Endothelial cell of umbilical vein (primary cell): ENCODE results near the gene SPRYD4. TPM values are rescaled to one million over a fixed set of nuclear protein-coding genes. Genes with fewer than 3 reads are reported as not detected.

ENCODE experiments used
- BruUV-seq: library from RNA; stranded (reverse); fragments of 400-500 nt; replicated peaks from 2 replicates; lab custom pipeline; 2021; lab: Mats Ljungman, UMichigan
- CTCF ChIA-PET: fragments of 300-600, 350-600 bp; sonication (Branson Sonifier 250); formaldehyde crosslinking; loops from one replicate; lab custom pipeline; 2021; ENCODE audit warnings: antibody characterized with exemption, inconsistent platforms; lab: Charles Lee
- POLR2A ChIA-PET: fragments of 300-600, 350-600 bp; sonication (Branson Sonifier 250); formaldehyde crosslinking; loops from one replicate; lab custom pipeline; 2021; ENCODE audit warnings: antibody characterized with exemption, inconsistent platforms; lab: Charles Lee
- DNase-seq: peaks from one replicate; pipeline ENCODE4 v3.0.0-alpha.2; 2011; ENCODE audit warnings: low read depth, low spot score
- FAIRE-seq: peaks from 2 replicates; lab custom pipeline; 2011; peaks lifted over from hg19 to GRCh38; lab: Jason Lieb, UNC
- H2AFZ ChIP-seq: 2 replicates; pipeline ENCODE4 v1.6.0; 2012; ENCODE audit warnings: low read depth, low read length, control low read depth, inconsistent platforms
- H3K27ac ChIP-seq: 2 replicates; pipeline ENCODE4 v1.5.1; 2011; ENCODE audit warnings: low read depth, mild to moderate bottlenecking, control low read depth, low read length, moderate library complexity; ENCODE audit not compliant: insufficient read depth
- H3K27me3 ChIP-seq, 2 experiments: 2 replicates each; pipeline versions ENCODE4 v1.6.0 to v1.6.1; 2011; ENCODE audit warnings: low read length in 2 of 2, mixed read lengths in 1 of 2; ENCODE audit not compliant: control insufficient read depth in 2 of 2, insufficient read depth in 2 of 2
- H3K36me3 ChIP-seq, 2 experiments: 2 replicates in 1 of 2; 3 replicates in 1 of 2; pipeline ENCODE4 v1.5.1; 2011; ENCODE audit warnings: low read length in 2 of 2, mild to moderate bottlenecking in 1 of 2, moderate library complexity in 1 of 2; ENCODE audit not compliant: control insufficient read depth in 2 of 2, insufficient read depth in 2 of 2; ENCODE audit errors: extremely low read depth in 1 of 2
- H3K4me1 ChIP-seq: 3 replicates; pipeline ENCODE4 v1.5.1; 2011; ENCODE audit warnings: mild to moderate bottlenecking, low read length; ENCODE audit not compliant: control insufficient read depth, insufficient read depth; ENCODE audit errors: extremely low read depth
- H3K4me2 ChIP-seq: 2 replicates; pipeline ENCODE4 v1.6.1; 2011; ENCODE audit warnings: low read length, control low read depth, mixed read lengths; ENCODE audit not compliant: insufficient read depth
- H3K4me3 ChIP-seq, 3 experiments: fragments of 200-600 bp in 1 of 3; sonication (generic), shearing (Covaris generic) in 1 of 3; replicated peaks in 1 of 3; 2 replicates each; pipeline ENCODE4 v1.5.1; 2011 to 2016; ENCODE audit warnings: control low read depth in 3 of 3, low read length in 3 of 3, mild to moderate bottlenecking in 2 of 3, inconsistent platforms in 1 of 3, low read depth in 1 of 3, moderate library complexity in 1 of 3; ENCODE audit not compliant: insufficient read depth in 1 of 3
- H3K79me2 ChIP-seq: 2 replicates; pipeline ENCODE4 v1.6.0; 2012; ENCODE audit warnings: low read length, inconsistent platforms; ENCODE audit not compliant: control insufficient read depth, insufficient read depth
- H3K9ac ChIP-seq: replicated peaks from 2 replicates; pipeline ENCODE3; 2011; ENCODE audit warnings: low read length, control low read depth; ENCODE audit not compliant: insufficient read depth; ENCODE audit errors: extremely low read depth
- H3K9me1 ChIP-seq: replicated peaks from 3 replicates; pipeline ENCODE4 v1.6.0; 2011; ENCODE audit warnings: mild to moderate bottlenecking, low read length; ENCODE audit not compliant: control insufficient read depth, insufficient read depth; ENCODE audit errors: extremely low read depth
- H3K9me3 ChIP-seq: replicated peaks from 2 replicates; pipeline ENCODE4 v1.5.1; 2012; ENCODE audit warnings: low read length, inconsistent platforms; ENCODE audit not compliant: control insufficient read depth, insufficient read depth
- H4K20me1 ChIP-seq: replicated peaks from 2 replicates; pipeline ENCODE3; 2011; ENCODE audit warnings: mild to moderate bottlenecking, low read length; ENCODE audit not compliant: control insufficient read depth, insufficient read depth; ENCODE audit errors: extremely low read depth
- EZH2 ChIP-seq: IDR thresholded peaks from 2 replicates; pipeline ENCODE4 v1.6.1; 2012; ENCODE audit warnings: borderline replicate concordance, low read depth, mild to moderate bottlenecking, moderate library complexity, low read length, inconsistent platforms; ENCODE audit not compliant: severe bottlenecking
- FOS ChIP-seq: IDR thresholded peaks from 2 replicates; pipeline ENCODE4 v1.6.1; 2011; ENCODE audit warnings: mild to moderate bottlenecking, low read length, moderate library complexity, borderline replicate concordance; ENCODE audit not compliant: insufficient read depth
- GATA2 ChIP-seq: IDR thresholded peaks from 2 replicates; pipeline ENCODE4 v1.7.0; 2011; ENCODE audit warnings: low read depth, mild to moderate bottlenecking, moderate library complexity, mixed read lengths, low read length; ENCODE audit not compliant: insufficient read length, insufficient read depth
- JUN ChIP-seq: IDR thresholded peaks from 2 replicates; pipeline ENCODE4 v1.6.1; 2011; ENCODE audit warnings: borderline replicate concordance, low read depth; ENCODE audit not compliant: insufficient read length, insufficient read depth
- MYC ChIP-seq: IDR thresholded peaks from one replicate; pipeline ENCODE4 v1.6.1; 2011; ENCODE audit warnings: mild to moderate bottlenecking, low read depth, low read length
- POLR2A ChIP-seq: IDR thresholded peaks from 2 replicates; pipeline ENCODE4 v1.6.1; 2012; ENCODE audit warnings: low read depth, mild to moderate bottlenecking, control low read depth, low read length
- POLR2AphosphoS5 ChIP-seq: IDR thresholded peaks from 2 replicates; pipeline ENCODE4 v1.6.1; 2012; ENCODE audit warnings: low read depth, mild to moderate bottlenecking, control low read depth, low read length, moderate library complexity; ENCODE audit not compliant: insufficient read depth
- dilution Hi-C: fragments of 300-500 bp; cut with MboI; formaldehyde crosslinking; loops from one replicate; pipeline ENCODE4 v1.15.0; 2019; ENCODE audit warnings: low sequenced_read_pairs; ENCODE audit not compliant: extremely low pct_ligation_motif_present
- intact Hi-C: fragments of 100-400 bp; cut with micrococcal nuclease; formaldehyde crosslinking; loops from one replicate; pipeline ENCODE4 v1.10.0; 2022
- polyA plus RNA-seq, 4 experiments: library from polyadenylated mRNA; depleted of rRNA in 3 of 4; stranded (reverse) in 3 of 4; unstranded in 1 of 4; fragments of >200 nt; gene quantifications; 2 replicates each; pipeline versions ENCODE4 v1.2.1 to v1.2.3, GENCODE V29; 2011 to 2012; ENCODE audit warnings: missing spikeins in 1 of 4
- total RNA-seq: library from RNA; stranded (reverse); gene quantifications from 2 replicates; pipeline ENCODE4 v1.2.3, GENCODE V29; 2021
- TF ChIP-seq, protein P1 (sequence below): IDR thresholded peaks from 2 replicates; pipeline ENCODE4 v1.6.1; 2011; ENCODE audit not compliant: insufficient read depth, insufficient read length
- TF ChIP-seq, protein P2 (sequence below), 2 donors: IDR thresholded peaks; 1 replicate in 1 of 2; 2 replicates in 1 of 2; pipeline ENCODE4 v1.5.1; 2011; ENCODE audit warnings: low read length in 2 of 2, mild to moderate bottlenecking in 2 of 2, moderate library complexity in 2 of 2, control low read depth in 1 of 2, inconsistent platforms in 1 of 2, low read depth in 1 of 2; ENCODE audit not compliant: insufficient read depth in 1 of 2; ENCODE audit errors: extremely low read depth in 1 of 2

Gene SPRYD4
- total and polyA plus RNA-seq, 2 donors (not counting 3 experiments of a cell fraction or from before 2014, with no cell fraction given), result 3.4 to 4.0 TPM

GRCh38 chr12:56434828-56435227 lies 33.5 kb upstream of the SPRYD4 start:
- CTCF ChIA-PET, result interaction anchor here (1.0 kb wide), 1 partner anchor 10 kb away, joined by 3 read pairs; no protein-coding TSS in a partner anchor
- TF ChIP-seq MYC, result no peak

DNA sequence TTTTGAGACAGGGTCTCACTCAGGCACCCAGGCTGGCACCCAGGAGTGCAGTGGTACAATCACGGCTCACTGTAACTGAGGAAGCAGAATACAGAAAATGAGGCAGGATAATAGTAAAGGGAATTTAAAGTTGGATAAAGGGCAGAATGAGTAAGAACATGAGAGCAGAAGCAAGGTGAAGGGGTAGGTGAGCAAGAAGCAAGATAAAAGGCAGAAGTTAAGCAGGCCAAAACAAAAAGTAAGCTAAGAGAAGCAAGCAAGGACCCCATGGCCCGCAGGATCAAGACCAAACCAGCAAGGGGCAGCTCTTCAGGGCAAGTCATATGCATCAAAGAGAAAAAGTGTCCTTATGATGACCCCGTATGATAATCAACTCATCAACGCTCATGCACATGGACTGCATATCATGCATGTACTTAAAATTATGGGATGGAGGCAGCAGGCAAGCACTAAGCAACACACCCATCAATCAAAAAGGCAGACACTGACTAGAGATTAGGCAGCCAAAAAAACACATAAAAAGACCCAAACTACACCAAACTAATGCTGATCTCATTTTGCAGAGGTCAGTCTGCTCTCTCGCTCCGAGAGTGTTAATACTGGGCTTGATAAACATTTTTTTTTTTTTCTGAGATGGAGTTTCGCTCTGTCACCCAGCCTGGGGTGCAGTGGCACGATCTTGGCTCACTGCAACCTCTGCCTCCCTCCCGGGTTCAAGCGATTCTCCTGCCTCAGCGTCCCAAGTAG lies 30.8 kb upstream of the SPRYD4 start:
- TF ChIP-seq FOS (no peak), EZH2 (no peak), GATA2 (no peak), POLR2AphosphoS5 (no peak), POLR2A (no peak), MYC (no peak), JUN (no peak)
- TF ChIP-seq, protein P1, sequence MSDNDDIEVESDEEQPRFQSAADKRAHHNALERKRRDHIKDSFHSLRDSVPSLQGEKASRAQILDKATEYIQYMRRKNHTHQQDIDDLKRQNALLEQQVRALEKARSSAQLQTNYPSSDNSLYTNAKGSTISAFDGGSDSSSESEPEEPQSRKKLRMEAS, result no peak
- TF ChIP-seq, protein P2, sequence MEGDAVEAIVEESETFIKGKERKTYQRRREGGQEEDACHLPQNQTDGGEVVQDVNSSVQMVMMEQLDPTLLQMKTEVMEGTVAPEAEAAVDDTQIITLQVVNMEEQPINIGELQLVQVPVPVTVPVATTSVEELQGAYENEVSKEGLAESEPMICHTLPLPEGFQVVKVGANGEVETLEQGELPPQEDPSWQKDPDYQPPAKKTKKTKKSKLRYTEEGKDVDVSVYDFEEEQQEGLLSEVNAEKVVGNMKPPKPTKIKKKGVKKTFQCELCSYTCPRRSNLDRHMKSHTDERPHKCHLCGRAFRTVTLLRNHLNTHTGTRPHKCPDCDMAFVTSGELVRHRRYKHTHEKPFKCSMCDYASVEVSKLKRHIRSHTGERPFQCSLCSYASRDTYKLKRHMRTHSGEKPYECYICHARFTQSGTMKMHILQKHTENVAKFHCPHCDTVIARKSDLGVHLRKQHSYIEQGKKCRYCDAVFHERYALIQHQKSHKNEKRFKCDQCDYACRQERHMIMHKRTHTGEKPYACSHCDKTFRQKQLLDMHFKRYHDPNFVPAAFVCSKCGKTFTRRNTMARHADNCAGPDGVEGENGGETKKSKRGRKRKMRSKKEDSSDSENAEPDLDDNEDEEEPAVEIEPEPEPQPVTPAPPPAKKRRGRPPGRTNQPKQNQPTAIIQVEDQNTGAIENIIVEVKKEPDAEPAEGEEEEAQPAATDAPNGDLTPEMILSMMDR (IDR thresholded peaks at IDR 0.05; ENCODE audit: extremely low read depth in 1 of 2, insufficient read depth in 1 of 2, low read depth in 1 of 2, low read length in 2 of 2), result no peak
- Histone ChIP-seq H3K27ac (no peak overlapping the region), H3K9me1 (no peaks in the 10 kb centered on the region), H2AFZ (no peak overlapping the region), H3K36me3 (peaks cover 0 to 2% of the 10 kb centered on the region in 2 experiments), H4K20me1 (no peaks in the 10 kb centered on the region), H3K9me3 (no peaks in the 10 kb centered on the region), H3K79me2 (peaks cover 13% of the 10 kb centered on the region), H3K27me3 (no peaks in the 10 kb centered on the region), H3K4me3 (no peak overlapping the region), H3K4me1 (no peaks in the 10 kb centered on the region), H3K9ac (no peak overlapping the region), H3K4me2 (no peak overlapping the region)
- dilution Hi-C loops, result no loop called here
- FAIRE-seq (no peak), DNase-seq (no peak)
- no TSS peak for BruUV-seq
- ChIA-PET POLR2A (interaction anchor here (0.6 kb wide), 1 partner anchor 12 kb away, joined by 4 read pairs; no protein-coding TSS in a partner anchor), CTCF (interaction anchor here (1.2 kb wide), 1 partner anchor 79 kb away, joined by 3 read pairs; no protein-coding TSS in a partner anchor)
- intact Hi-C loops, result no loop called here

More at GRCh38 chr12:56434828-56435227, 33.5 kb upstream of the SPRYD4 start:
- BruUV-seq, result no TSS peak
- Histone ChIP-seq H3K36me3 (peaks cover 0 to 2% of the 10 kb centered on the region in 2 experiments), H3K9me3 (no peaks in the 10 kb centered on the region), H3K9ac (no peak overlapping the region), H3K4me1 (no peaks in the 10 kb centered on the region), H2AFZ (no peak overlapping the region), H3K4me3 (no peak overlapping the region), H3K27me3 (no peaks in the 10 kb centered on the region), H3K9me1 (no peaks in the 10 kb centered on the region), H4K20me1 (no peaks in the 10 kb centered on the region), H3K4me2 (no peak overlapping the region), H3K79me2 (peaks cover 6% of the 10 kb centered on the region), H3K27ac (no peak overlapping the region)
- POLR2A ChIA-PET, result no interaction called here
- FAIRE-seq (no peak), DNase-seq (no peak)
- intact Hi-C loops, result no loop called here
- dilution Hi-C loops, result no loop called here
